Measurements from ENCODE around the gene ATE1.
A peak's percentile ranks its signal among the peaks of the same experiment; 100 is the strongest.
"Not testable (repeated sequence)": the region's sequence is repeated elsewhere in the genome, so short reads cannot be mapped to it uniquely, and the experiment has no call there.

ATE1 gene

DNA sequence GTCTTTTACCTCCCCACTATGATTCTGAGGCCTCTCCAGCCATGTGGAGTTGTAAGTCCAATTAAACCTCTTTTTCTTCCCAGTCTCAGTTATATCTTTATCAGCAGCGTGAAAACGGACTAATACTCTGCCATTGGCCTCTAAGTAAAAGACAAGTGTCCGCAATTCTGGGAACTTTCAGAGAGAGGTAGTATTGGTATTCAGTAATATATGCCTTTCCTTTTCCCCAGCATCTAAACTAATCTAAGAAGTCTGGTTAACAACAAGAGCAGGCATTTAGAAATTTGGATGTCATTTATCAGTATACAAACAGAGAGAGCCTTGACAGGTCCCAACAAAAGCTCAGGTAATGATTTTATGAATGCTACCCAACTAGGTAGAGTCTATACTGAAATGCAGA, 95.2 kb downstream of the ATE1 start:
- H3K4me3 ChIP-seq (ENCODE audit: low read length) = no peak overlapping the region
- TF ChIP-seq, protein P1, sequence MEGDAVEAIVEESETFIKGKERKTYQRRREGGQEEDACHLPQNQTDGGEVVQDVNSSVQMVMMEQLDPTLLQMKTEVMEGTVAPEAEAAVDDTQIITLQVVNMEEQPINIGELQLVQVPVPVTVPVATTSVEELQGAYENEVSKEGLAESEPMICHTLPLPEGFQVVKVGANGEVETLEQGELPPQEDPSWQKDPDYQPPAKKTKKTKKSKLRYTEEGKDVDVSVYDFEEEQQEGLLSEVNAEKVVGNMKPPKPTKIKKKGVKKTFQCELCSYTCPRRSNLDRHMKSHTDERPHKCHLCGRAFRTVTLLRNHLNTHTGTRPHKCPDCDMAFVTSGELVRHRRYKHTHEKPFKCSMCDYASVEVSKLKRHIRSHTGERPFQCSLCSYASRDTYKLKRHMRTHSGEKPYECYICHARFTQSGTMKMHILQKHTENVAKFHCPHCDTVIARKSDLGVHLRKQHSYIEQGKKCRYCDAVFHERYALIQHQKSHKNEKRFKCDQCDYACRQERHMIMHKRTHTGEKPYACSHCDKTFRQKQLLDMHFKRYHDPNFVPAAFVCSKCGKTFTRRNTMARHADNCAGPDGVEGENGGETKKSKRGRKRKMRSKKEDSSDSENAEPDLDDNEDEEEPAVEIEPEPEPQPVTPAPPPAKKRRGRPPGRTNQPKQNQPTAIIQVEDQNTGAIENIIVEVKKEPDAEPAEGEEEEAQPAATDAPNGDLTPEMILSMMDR (conservative IDR thresholded peaks at IDR 0.05; ENCODE audit: low read length) = no peak
- no peak for DNase-seq (ENCODE audit: low read depth)

DNA sequence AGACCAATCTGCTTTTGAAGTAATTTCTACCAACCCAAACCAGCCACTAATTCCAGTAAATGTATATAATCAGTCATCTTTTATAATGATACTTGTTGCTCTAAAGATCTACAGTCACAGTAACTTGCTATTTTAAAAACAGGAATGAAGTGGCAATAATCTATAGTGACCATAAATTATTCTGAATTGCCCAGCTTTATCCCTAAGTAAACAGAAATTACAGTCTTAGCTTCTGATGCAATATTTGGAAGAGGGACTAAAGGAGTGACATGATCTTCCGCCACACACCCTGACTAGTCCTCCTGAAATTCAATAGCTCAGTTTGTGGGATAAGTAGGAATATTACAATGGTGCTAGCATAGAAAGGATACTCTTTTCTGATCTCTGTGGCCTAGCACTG, 96.1 kb downstream of the ATE1 start:
- DNase-seq (ENCODE audit: low read depth) = peak; percentile 3
- TF ChIP-seq, protein P1 (conservative IDR thresholded peaks at IDR 0.05; ENCODE audit: low read length) = no peak

DNA sequence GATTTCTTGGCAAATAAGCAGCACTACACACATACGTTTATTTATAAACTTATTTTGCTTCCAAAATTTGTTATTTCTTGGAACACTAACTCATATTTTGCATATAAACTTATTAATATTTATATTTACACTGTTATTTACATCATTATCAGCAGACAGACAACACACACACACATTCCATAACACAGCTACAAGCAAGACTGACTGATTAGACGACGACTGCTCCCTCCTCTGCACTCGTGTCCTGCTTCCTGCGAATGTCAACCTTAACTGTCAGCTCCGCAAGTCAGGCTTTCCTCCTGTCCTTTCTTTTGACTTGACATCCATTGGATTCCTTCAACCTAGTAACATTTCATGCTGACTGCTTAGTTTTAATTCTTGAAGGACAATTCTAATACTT, 96.6 kb downstream of the ATE1 start:
- DNase-seq (ENCODE audit: low read depth) = no peak
- TF ChIP-seq, protein P1 (conservative IDR thresholded peaks at IDR 0.05; ENCODE audit: low read length) = no peak
- H3K4me3 ChIP-seq (ENCODE audit: low read length) = no peak overlapping the region

More for the DNA sequence above, 96.1 kb downstream of the ATE1 start:
- H3K4me3 ChIP-seq (ENCODE audit: low read length) = no peak overlapping the region

DNA sequence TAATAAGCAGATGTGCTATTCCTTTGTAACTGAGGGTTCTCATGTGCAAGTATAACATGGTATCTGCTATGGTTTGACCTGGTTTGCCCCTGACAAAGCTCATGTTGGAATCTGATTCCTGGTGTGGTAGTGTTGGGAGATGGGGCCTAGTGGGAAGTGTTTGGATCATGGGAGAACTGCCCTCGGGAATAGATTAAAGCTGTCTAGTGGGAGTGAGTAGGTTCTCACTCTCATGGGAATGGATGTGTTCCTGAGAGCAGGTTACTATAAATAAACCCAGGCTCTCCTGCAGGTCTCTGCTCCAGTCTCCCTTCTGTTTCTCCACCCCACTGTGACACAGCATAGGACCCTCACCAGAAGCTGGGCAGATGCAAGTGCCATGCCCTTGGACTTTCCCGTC, 97.7 kb downstream of the ATE1 start:
- DNase-seq (ENCODE audit: low read depth) = no peak
- H3K4me3 ChIP-seq (ENCODE audit: low read length) = no peak overlapping the region
- TF ChIP-seq, protein P1 (conservative IDR thresholded peaks at IDR 0.05; ENCODE audit: low read length) = no peak

DNA sequence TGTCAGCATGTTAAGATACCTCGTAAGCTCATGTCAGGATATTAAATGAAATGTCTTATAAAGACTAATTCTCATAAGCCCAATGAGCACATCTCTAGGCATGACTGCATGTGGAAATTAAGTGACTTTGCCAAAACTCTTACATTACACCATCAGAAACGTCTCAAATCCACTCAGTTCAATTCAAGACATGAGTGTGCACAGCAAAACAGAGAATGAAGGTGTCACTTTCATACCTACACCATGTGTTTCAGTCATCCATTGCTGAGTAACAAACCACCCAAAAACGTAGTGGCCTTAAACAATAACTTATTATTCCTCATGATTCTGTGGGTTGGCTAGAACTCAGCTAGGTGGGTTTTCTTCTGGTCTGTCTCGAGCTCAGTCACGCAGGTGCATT, 99.8 kb downstream of the ATE1 start:
- no peak overlapping the region for H3K4me3 ChIP-seq (ENCODE audit: low read length)
- no peak for DNase-seq (ENCODE audit: low read depth)
- TF ChIP-seq, protein P1 (conservative IDR thresholded peaks at IDR 0.05; ENCODE audit: low read length) = no peak

DNA sequence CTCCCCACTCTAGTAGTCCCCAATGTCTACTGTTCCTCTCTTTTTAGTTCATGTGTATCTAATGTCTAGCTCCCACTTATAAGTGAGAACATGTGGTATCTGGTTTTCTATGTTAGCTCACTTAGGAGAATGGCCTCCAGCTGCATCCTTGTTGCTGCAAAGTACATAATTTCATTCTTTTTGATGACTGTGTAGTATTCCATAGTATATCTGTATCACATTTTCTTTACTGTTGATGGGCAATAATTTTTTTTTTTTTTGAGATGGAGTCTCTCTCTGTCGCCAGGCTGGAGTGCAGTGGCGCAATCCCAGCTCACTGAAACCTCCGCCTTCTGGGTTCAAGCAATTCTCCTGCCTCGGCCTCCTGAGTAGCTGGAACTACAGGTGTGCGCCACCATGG, 101.1 kb downstream of the ATE1 start:
- not testable (repeated sequence) for H3K4me3 ChIP-seq (ENCODE audit: low read length); DNase-seq (ENCODE audit: low read depth)

DNA sequence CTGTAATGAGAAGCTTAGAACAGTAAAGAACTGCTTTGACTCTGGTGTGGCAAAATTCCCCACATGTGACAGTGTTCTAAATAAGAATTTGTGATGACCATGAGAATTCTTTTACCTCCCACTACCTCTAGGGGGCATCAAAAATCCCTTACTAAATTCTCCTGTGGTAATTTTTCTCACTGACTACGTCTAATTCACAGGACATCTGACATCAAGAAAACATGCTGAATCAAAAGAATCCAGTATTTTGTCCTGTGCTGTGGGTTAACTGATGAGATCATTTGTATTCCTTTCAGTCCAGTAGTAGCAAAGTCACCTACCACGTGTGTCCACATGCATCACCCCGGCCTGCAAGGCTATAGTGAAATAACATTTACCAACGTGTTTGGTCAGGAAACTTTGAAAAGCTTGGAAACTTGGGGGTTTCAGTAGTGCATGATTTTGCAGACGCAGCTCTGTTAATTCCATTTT, 103.8 kb downstream of the ATE1 start:
- TF ChIP-seq, protein P1 (conservative IDR thresholded peaks at IDR 0.05; ENCODE audit: low read length) = peak; percentile 82
- DNase-seq (ENCODE audit: low read depth) = peak; percentile 52
- no peak overlapping the region for H3K4me3 ChIP-seq (ENCODE audit: low read length)

DNA sequence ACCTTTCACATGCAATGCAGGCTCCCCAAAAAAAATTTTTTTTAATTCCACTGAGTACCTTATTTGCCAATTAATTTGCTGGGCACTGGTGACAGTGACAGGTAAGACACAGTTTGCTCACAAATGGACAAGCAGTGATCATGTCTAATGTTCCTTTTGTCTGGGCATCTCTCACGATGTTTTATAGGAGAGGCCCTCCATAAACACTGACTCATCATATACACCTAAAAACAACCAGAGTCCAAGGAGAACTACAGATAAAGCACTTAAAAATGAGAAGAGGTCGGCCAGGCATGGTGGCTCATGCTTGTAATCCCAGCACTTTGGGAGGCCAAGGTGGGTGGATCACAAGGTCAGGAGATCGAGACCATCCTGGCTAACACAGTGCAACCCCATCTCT, 105.1 kb downstream of the ATE1 start:
- TF ChIP-seq, protein P1 (conservative IDR thresholded peaks at IDR 0.05; ENCODE audit: low read length) = no peak
- H3K4me3 ChIP-seq (ENCODE audit: low read length) = no peak overlapping the region
- DNase-seq (ENCODE audit: low read depth) = no peak

Data from AG10803 (cell line).